ENCODE results near the gene S100A5.

S100A5 gene

GRCh38 chr1:153561466-153561985 lies 20.8 kb upstream of the S100A5 start:
- CTCF ChIA-PET = interaction anchor here (1.0 kb wide), 1 partner anchor 66 kb away, joined by 4 read pairs; the partner anchor contains the start of gene S100A13
- POLR2A ChIA-PET = interaction anchor here (0.7 to 1.6 kb wide), 4 partner anchors 9 to 17 kb away, joined by 3 to 4 read pairs (median 3); no protein-coding TSS in a partner anchor
- no peak for DNase-seq (ENCODE audit: extremely low spot score)
- no peak for TF ChIP-seq FOXM1 (IDR thresholded peaks at IDR 0.05; ENCODE audit: borderline replicate concordance)

GRCh38 chr1:153560771-153561465 lies 20.2 kb upstream of the S100A5 start:
- DNase-seq (ENCODE audit: extremely low spot score) = no peak
- POLR2A ChIA-PET = interaction anchor here (0.7 to 1.1 kb wide), 2 partner anchors 8 to 9 kb away, joined by 3 read pairs; no protein-coding TSS in a partner anchor
- CTCF ChIA-PET = interaction anchor here (1.0 kb wide), 1 partner anchor 66 kb away, joined by 4 read pairs; the partner anchor contains the start of gene S100A13
- TF ChIP-seq NFRKB (IDR thresholded peaks at IDR 0.05) = no peak
- no peak for TF ChIP-seq ARNT (IDR thresholded peaks at IDR 0.05)
- no peak for TF ChIP-seq PKNOX1 (IDR thresholded peaks at IDR 0.05)
- TF ChIP-seq L3MBTL2 (conservative IDR thresholded peaks at IDR 0.05) = no peak
- no peak for TF ChIP-seq FOXK2 (IDR thresholded peaks at IDR 0.05)
- TF ChIP-seq FOXA1 (IDR thresholded peaks at IDR 0.05) = no peak
- TF ChIP-seq SUZ12 (IDR thresholded peaks at IDR 0.05) = no peak
- TF ChIP-seq BHLHE40 (IDR thresholded peaks at IDR 0.05; ENCODE audit: borderline replicate concordance) = no peak

GRCh38 chr1:153560241-153560640 lies 19.5 kb upstream of the S100A5 start:
- ChIA-PET CTCF (interaction anchor here (1.2 kb wide), 1 partner anchor 8 kb away, joined by 3 read pairs; no protein-coding TSS in a partner anchor), POLR2A (no interaction called here)

GRCh38 chr1:153557877-153558276 lies 17.1 kb upstream of the S100A5 start:
- no peak for TF ChIP-seq BHLHE40 (IDR thresholded peaks at IDR 0.05; ENCODE audit: borderline replicate concordance)
- TF ChIP-seq LEF1 (IDR thresholded peaks at IDR 0.05; ENCODE audit: borderline replicate concordance) = no peak
- TF ChIP-seq SP1 (IDR thresholded peaks at IDR 0.05) = no peak
- TF ChIP-seq ZNF384 (IDR thresholded peaks at IDR 0.05) = no peak
- no peak for TF ChIP-seq ELF4 (IDR thresholded peaks at IDR 0.05)
- TF ChIP-seq L3MBTL2 (conservative IDR thresholded peaks at IDR 0.05) = no peak
- TF ChIP-seq FOXA1 (IDR thresholded peaks at IDR 0.05) = no peak
- no peak for TF ChIP-seq ARNT (IDR thresholded peaks at IDR 0.05)
- TF ChIP-seq FOXM1 (IDR thresholded peaks at IDR 0.05; ENCODE audit: borderline replicate concordance) = no peak
- TF ChIP-seq TARDBP (IDR thresholded peaks at IDR 0.05) = no peak
- no peak for TF ChIP-seq FOXK2 (IDR thresholded peaks at IDR 0.05)
- TF ChIP-seq PKNOX1 (IDR thresholded peaks at IDR 0.05) = no peak
- no peak for TF ChIP-seq SUZ12 (IDR thresholded peaks at IDR 0.05)
- POLR2A ChIA-PET = interaction anchor here (1.1 kb wide), 1 partner anchor 76 kb away, joined by 4 read pairs; no protein-coding TSS in a partner anchor
- no peak for DNase-seq (ENCODE audit: extremely low spot score)
- CTCF ChIA-PET = no interaction called here

More at GRCh38 chr1:153560241-153560640, 19.5 kb upstream of the S100A5 start:
- DNase-seq (ENCODE audit: extremely low spot score) = no peak
- no peak for TF ChIP-seq HDGF (IDR thresholded peaks at IDR 0.05; ENCODE audit: borderline replicate concordance)
- TF ChIP-seq NFRKB (IDR thresholded peaks at IDR 0.05) = no peak
- no peak for TF ChIP-seq ZNF384 (IDR thresholded peaks at IDR 0.05)
- no peak for TF ChIP-seq PKNOX1 (IDR thresholded peaks at IDR 0.05)
- TF ChIP-seq BHLHE40 (IDR thresholded peaks at IDR 0.05; ENCODE audit: borderline replicate concordance) = no peak
- no peak for TF ChIP-seq FOXM1 (IDR thresholded peaks at IDR 0.05; ENCODE audit: borderline replicate concordance)
- no peak for TF ChIP-seq TARDBP (IDR thresholded peaks at IDR 0.05)
- TF ChIP-seq FOXA1 (IDR thresholded peaks at IDR 0.05) = no peak
- TF ChIP-seq CTBP1 (IDR thresholded peaks at IDR 0.05; ENCODE audit: borderline replicate concordance) = no peak
- TF ChIP-seq SP1 (IDR thresholded peaks at IDR 0.05) = no peak
- TF ChIP-seq ELF4 (IDR thresholded peaks at IDR 0.05) = no peak
- TF ChIP-seq L3MBTL2 (conservative IDR thresholded peaks at IDR 0.05) = no peak
- no peak for TF ChIP-seq ARNT (IDR thresholded peaks at IDR 0.05)
- no peak for TF ChIP-seq FOXK2 (IDR thresholded peaks at IDR 0.05)
- no peak for TF ChIP-seq SUZ12 (IDR thresholded peaks at IDR 0.05)
- TF ChIP-seq LEF1 (IDR thresholded peaks at IDR 0.05; ENCODE audit: borderline replicate concordance) = no peak

GRCh38 chr1:153556348-153556747 lies 15.6 kb upstream of the S100A5 start:
- POLR2A ChIA-PET = no interaction called here
- no peak for DNase-seq (ENCODE audit: extremely low spot score)
- CTCF ChIA-PET = no interaction called here

More at GRCh38 chr1:153556348-153556747, 15.6 kb upstream of the S100A5 start:
- TF ChIP-seq PKNOX1 (IDR thresholded peaks at IDR 0.05) = no peak
- TF ChIP-seq CTBP1 (IDR thresholded peaks at IDR 0.05; ENCODE audit: borderline replicate concordance) = no peak
- TF ChIP-seq HDGF (IDR thresholded peaks at IDR 0.05; ENCODE audit: borderline replicate concordance) = no peak
- TF ChIP-seq ELF4 (IDR thresholded peaks at IDR 0.05) = no peak
- no peak for TF ChIP-seq SP1 (IDR thresholded peaks at IDR 0.05)
- no peak for TF ChIP-seq FOXK2 (IDR thresholded peaks at IDR 0.05)
- TF ChIP-seq ARNT (IDR thresholded peaks at IDR 0.05) = no peak
- no peak for TF ChIP-seq FOXM1 (IDR thresholded peaks at IDR 0.05; ENCODE audit: borderline replicate concordance)
- TF ChIP-seq TARDBP (IDR thresholded peaks at IDR 0.05) = no peak
- no peak for TF ChIP-seq SUZ12 (IDR thresholded peaks at IDR 0.05)
- no peak for TF ChIP-seq ZNF384 (IDR thresholded peaks at IDR 0.05)
- no peak for TF ChIP-seq LEF1 (IDR thresholded peaks at IDR 0.05; ENCODE audit: borderline replicate concordance)
- TF ChIP-seq FOXA1 (IDR thresholded peaks at IDR 0.05) = no peak
- TF ChIP-seq BHLHE40 (IDR thresholded peaks at IDR 0.05; ENCODE audit: borderline replicate concordance) = no peak
- TF ChIP-seq NFRKB (IDR thresholded peaks at IDR 0.05) = no peak
- no peak for TF ChIP-seq L3MBTL2 (conservative IDR thresholded peaks at IDR 0.05)

All from HEK293T (cell line).